ENCODE data around the gene TSHZ2.
"Not testable (repeated sequence)": the region's sequence is repeated elsewhere in the genome, so short reads cannot be mapped to it uniquely, and the experiment has no call there.

TSHZ2 gene

GRCh38 chr20:53349730-53350129 is 377.6 kb downstream of the TSHZ2 start:
- DNase-seq (ENCODE audit: low spot score): no peak

- DNase-seq (ENCODE audit: low spot score): no peak
Measured at GRCh38 chr20:53352727-53353440, 380.7 kb downstream of the TSHZ2 start.

- DNase-seq (ENCODE audit: low spot score): no peak
Measured at GRCh38 chr20:53354314-53354713, 382.2 kb downstream of the TSHZ2 start.

GRCh38 chr20:53355790-53356189 is 383.6 kb downstream of the TSHZ2 start:
- no peak for DNase-seq (ENCODE audit: low spot score)

- no peak for DNase-seq (ENCODE audit: low spot score)
Measured at GRCh38 chr20:53359425-53359824, 387.3 kb downstream of the TSHZ2 start.

- DNase-seq (ENCODE audit: low spot score): no peak
Measured at GRCh38 chr20:53360852-53361251, 388.7 kb downstream of the TSHZ2 start.

- no peak for DNase-seq (ENCODE audit: low spot score)
Measured at GRCh38 chr20:53362736-53363135, 390.6 kb downstream of the TSHZ2 start.

- no peak for DNase-seq (ENCODE audit: low spot score)
Measured at GRCh38 chr20:53364646-53365045, 392.5 kb downstream of the TSHZ2 start.

- no peak for DNase-seq (ENCODE audit: low spot score)
Measured at GRCh38 chr20:53365076-53365475, 392.9 kb downstream of the TSHZ2 start.

GRCh38 chr20:53365539-53366075 is 393.4 kb downstream of the TSHZ2 start:
- DNase-seq (ENCODE audit: low spot score): no peak

- not testable (repeated sequence) for DNase-seq (ENCODE audit: low spot score)
Measured at GRCh38 chr20:53366928-53367327, 394.8 kb downstream of the TSHZ2 start.

- no peak for DNase-seq (ENCODE audit: low spot score)
Measured at GRCh38 chr20:53369871-53370270, 397.7 kb downstream of the TSHZ2 start.

GRCh38 chr20:53370345-53370961 is 398.3 kb downstream of the TSHZ2 start:
- DNase-seq (ENCODE audit: low spot score): no peak

GRCh38 chr20:53371216-53371615 is 399.1 kb downstream of the TSHZ2 start:
- no peak for DNase-seq (ENCODE audit: low spot score)

- DNase-seq (ENCODE audit: low spot score): no peak
Measured at GRCh38 chr20:53376021-53376420, 403.9 kb downstream of the TSHZ2 start.

- DNase-seq (ENCODE audit: low spot score): no peak
Measured at GRCh38 chr20:53379014-53379832, 407.1 kb downstream of the TSHZ2 start.

- DNase-seq (ENCODE audit: low spot score): no peak
Measured at GRCh38 chr20:53379833-53380120, 407.6 kb downstream of the TSHZ2 start.

- no peak for DNase-seq (ENCODE audit: low spot score)
Measured at GRCh38 chr20:53381568-53382262, 409.6 kb downstream of the TSHZ2 start.

- no peak for DNase-seq (ENCODE audit: low spot score)
Measured at GRCh38 chr20:53382263-53382844, 410.2 kb downstream of the TSHZ2 start.

- no peak for DNase-seq (ENCODE audit: low spot score)
Measured at GRCh38 chr20:53383916-53384315, 411.8 kb downstream of the TSHZ2 start.

- DNase-seq (ENCODE audit: low spot score): no peak
Measured at GRCh38 chr20:53384392-53384791, 412.2 kb downstream of the TSHZ2 start.

All from HuH-7.5 (cell line).